HCT116 (cell line): Measurements from ENCODE around the gene ELOA. TPM values are rescaled to one million over a fixed set of nuclear protein-coding genes. Genes with fewer than 3 reads are reported as not detected.

Source experiments
- ATAC-seq: fragments of 200-7000 bp; cut with Tn5 transposase; 2 replicates; pipeline ENCODE4 v1.9.1; 2020; ENCODE audit warnings: mild to moderate bottlenecking, moderate library complexity
- BruUV-seq: library from RNA; stranded (reverse); fragments of 400-500 nt; replicated peaks from 2 replicates; lab custom pipeline; 2021; lab: Mats Ljungman, UMichigan
- CTCF ChIA-PET: fragments of 300-600 bp; sonication (Branson Sonifier 250); formaldehyde crosslinking; loops from one replicate; lab custom pipeline; 2021; ENCODE audit warnings: antibody characterized with exemption; lab: Charles Lee
- POLR2A ChIA-PET: fragments of 300-600, 350-600 bp; sonication (Branson Sonifier 250); formaldehyde crosslinking; loops from one replicate; lab custom pipeline; 2021; ENCODE audit warnings: antibody characterized with exemption; lab: Charles Lee
- RAD21 ChIA-PET, 2 experiments: fragments of 300-600 bp; sonication (Branson Sonifier 250); formaldehyde crosslinking; loops; one replicate each; lab custom pipeline; 2023; ENCODE audit warnings: low total read pairs in 2 of 2; ENCODE audit not compliant: uncharacterized antibody in 2 of 2, unreplicated experiment in 2 of 2, low non-redundant PET in 1 of 2; lab: Charles Lee
- DNase-seq: peaks from one replicate; pipeline ENCODE4 v3.0.0-alpha.2; 2010; ENCODE audit warnings: low read depth, low spot score
- H2AFZ ChIP-seq: fragments of 200-600 bp; shearing (Covaris generic), sonication (generic); 2 replicates; pipeline ENCODE4 v1.6.1; 2017; ENCODE audit warnings: low read depth, mixed run types, mixed read lengths, antibody characterized with exemption, low read length; ENCODE audit not compliant: poor library complexity, severe bottlenecking
- H3K27ac ChIP-seq: 2 replicates; pipeline ENCODE4 v1.5.1; 2012; ENCODE audit warnings: low read depth, low read length
- H3K27me3 ChIP-seq: fragments of 200-600 bp; sonication (generic); 2 replicates; pipeline ENCODE4 v1.6.1; 2016; ENCODE audit warnings: mixed run types, low read length, mixed read lengths; ENCODE audit not compliant: insufficient read depth
- H3K36me3 ChIP-seq, 2 experiments: fragments of 200-500 bp in 1 of 2; fragments of 200-600 bp in 1 of 2; sonication (Bioruptor generic) in 1 of 2; sonication (generic) in 1 of 2; 2 replicates each; pipeline versions ENCODE4 v1.5.1 to v1.6.1; 2014 to 2016; ENCODE audit warnings: low read length in 2 of 2, inconsistent platforms in 1 of 2, mixed read lengths in 1 of 2, mixed run types in 1 of 2; ENCODE audit not compliant: insufficient read depth in 2 of 2, control insufficient read depth in 1 of 2
- H3K4me1 ChIP-seq, 2 experiments: fragments of 200-600 bp in 1 of 2; sonication (generic) in 1 of 2; 2 replicates each; pipeline versions ENCODE4 v1.5.1 to v1.6.1; 2012 to 2017; ENCODE audit warnings: low read length in 2 of 2, inconsistent platforms in 1 of 2, mild to moderate bottlenecking in 1 of 2, mixed read lengths in 1 of 2, mixed run types in 1 of 2, moderate library complexity in 1 of 2; ENCODE audit not compliant: insufficient read depth in 2 of 2, control insufficient read depth in 1 of 2
- H3K4me2 ChIP-seq: fragments of 200-600 bp; sonication (generic); 2 replicates; pipeline ENCODE4 v1.6.1; 2017; ENCODE audit warnings: mixed run types, low read length, mixed read lengths
- H3K4me3 ChIP-seq, 2 experiments: fragments of 200-600 bp in 1 of 2; sonication (generic) in 1 of 2; replicated peaks in 1 of 2; 2 replicates each; pipeline ENCODE4 v1.5.1; 2011 to 2016; ENCODE audit warnings: low read length in 2 of 2, control low read depth in 1 of 2, low read depth in 1 of 2, mild to moderate bottlenecking in 1 of 2, mixed read lengths in 1 of 2, mixed run types in 1 of 2
- H3K79me2 ChIP-seq: fragments of 200-600 bp; sonication (generic); 2 replicates; pipeline ENCODE4 v1.6.1; 2017; ENCODE audit warnings: mild to moderate bottlenecking, mixed run types, low read length, moderate library complexity, mixed read lengths; ENCODE audit not compliant: insufficient read depth
- H3K9ac ChIP-seq: fragments of 200-600 bp; sonication (generic); 2 replicates; pipeline ENCODE4 v1.6.1; 2016; ENCODE audit warnings: low read length, mixed read lengths
- H3K9me2 ChIP-seq: fragments of 200-600 bp; sonication (generic), shearing (Covaris generic); 2 replicates; pipeline ENCODE4 v1.6.1; 2017; ENCODE audit warnings: mixed run types, mild to moderate bottlenecking, moderate library complexity; ENCODE audit not compliant: insufficient read depth
- H3K9me3 ChIP-seq, 2 experiments: fragments of 200-500 bp in 1 of 2; fragments of 200-600 bp in 1 of 2; sonication (Bioruptor generic) in 1 of 2; sonication (generic) in 1 of 2; 2 replicates each; pipeline ENCODE4 v1.6.1; 2014 to 2017; ENCODE audit warnings: low read length in 2 of 2, mixed read lengths in 2 of 2, inconsistent platforms in 1 of 2, low read depth in 1 of 2, mild to moderate bottlenecking in 1 of 2, mixed run types in 1 of 2, moderate library complexity in 1 of 2; ENCODE audit not compliant: control insufficient read depth in 1 of 2, insufficient read depth in 1 of 2
- H4K20me1 ChIP-seq: fragments of 200-600 bp; sonication (generic), shearing (Covaris generic); 2 replicates; pipeline ENCODE4 v1.6.1; 2017; ENCODE audit warnings: mixed run types, mild to moderate bottlenecking, moderate library complexity; ENCODE audit not compliant: insufficient read depth
- ELF1 ChIP-seq: IDR thresholded peaks from 2 replicates; pipeline ENCODE4 v1.6.1; 2012; ENCODE audit warnings: low read depth, borderline replicate concordance
- EZH2 ChIP-seq: fragments of 200-600 bp; sonication (generic); IDR thresholded peaks from 2 replicates; pipeline ENCODE4 v1.6.1; 2017; ENCODE audit warnings: antibody characterized with exemption, mixed run types
- JUND ChIP-seq: IDR thresholded peaks from 2 replicates; pipeline ENCODE4 v1.6.1; 2012
- POLR2A ChIP-seq: IDR thresholded peaks from 2 replicates; pipeline ENCODE4 v1.7.0; 2011; ENCODE audit warnings: borderline replicate concordance; ENCODE audit not compliant: insufficient read depth, insufficient read length; ENCODE audit errors: extremely low read depth
- POLR2AphosphoS5 ChIP-seq: IDR thresholded peaks from 2 replicates; pipeline ENCODE4 v1.6.1; 2011; ENCODE audit warnings: mild to moderate bottlenecking, low read depth, low read length, moderate library complexity
- RAD21 ChIP-seq: IDR thresholded peaks from 2 replicates; pipeline ENCODE4 v1.6.1; 2012; ENCODE audit warnings: low read depth, mild to moderate bottlenecking
- SP1 ChIP-seq: IDR thresholded peaks from 2 replicates; pipeline ENCODE4 v1.6.1; 2012; ENCODE audit warnings: low read depth
- YY1 ChIP-seq: IDR thresholded peaks from 2 replicates; pipeline ENCODE4 v1.6.1; 2011; ENCODE audit warnings: low read length, low read depth, moderate library complexity, mild to moderate bottlenecking; ENCODE audit not compliant: insufficient replicate concordance; ENCODE audit errors: extremely low read depth
- ZBTB33 ChIP-seq: IDR thresholded peaks from 2 replicates; pipeline ENCODE4 v1.6.1; 2011; ENCODE audit warnings: mild to moderate bottlenecking, low read length, moderate library complexity; ENCODE audit not compliant: insufficient replicate concordance; ENCODE audit errors: extremely low read depth
- intact Hi-C: fragments of 100-400 bp; cut with micrococcal nuclease; formaldehyde crosslinking; loops from 2 replicates; pipeline ENCODE4 v1.10.0; 2022
- total RNA-seq: library from RNA; stranded (reverse); gene quantifications from one replicate; pipeline ENCODE4 v1.2.1, GENCODE V29; 2021; ENCODE audit not compliant: unreplicated experiment
- TF ChIP-seq, protein P1 (sequence below): IDR thresholded peaks from 2 replicates; pipeline ENCODE4 v1.6.1; 2012

ELOA gene
- total RNA-seq, 1 experiment from 2014 or later = 39.3 TPM

GRCh38 chr1:23793861-23794731 is 50.8 kb downstream of the ELOA start:
- peaks cover 15 to 33% of the 10 kb centered on the region in 2 experiments; a peak in 3 of 4 replicates for H3K36me3 ChIP-seq
- BruUV-seq = no TSS peak
- peaks cover 31 to 59% of the 10 kb centered on the region in 2 experiments for H3K4me1 ChIP-seq
- H3K27me3 ChIP-seq = no peaks in the 10 kb centered on the region
- RAD21 ChIA-PET = no interaction called here
- H3K4me3 ChIP-seq = no peak overlapping the region
- no peak overlapping the region for H2AFZ ChIP-seq
- TF ChIP-seq ZBTB33 = no peak
- TF ChIP-seq POLR2AphosphoS5 = no peak
- TF ChIP-seq POLR2A = no peak
- TF ChIP-seq SP1 = no peak
- TF ChIP-seq RAD21 = no peak
- no peak for TF ChIP-seq JUND
- TF ChIP-seq ELF1 = no peak
- TF ChIP-seq YY1 = no peak
- TF ChIP-seq, protein P1, sequence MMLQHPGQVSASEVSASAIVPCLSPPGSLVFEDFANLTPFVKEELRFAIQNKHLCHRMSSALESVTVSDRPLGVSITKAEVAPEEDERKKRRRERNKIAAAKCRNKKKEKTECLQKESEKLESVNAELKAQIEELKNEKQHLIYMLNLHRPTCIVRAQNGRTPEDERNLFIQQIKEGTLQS = no peak
- TF ChIP-seq EZH2 = no peak
- TF ChIP-seq, all 23 proteins: peak for 0
- H4K20me1 ChIP-seq = no peaks in the 10 kb centered on the region
- no peaks in the 10 kb centered on the region for H3K9me3 ChIP-seq
- peak overlapping the region; percentile 79; the same call in 1 of the 2 replicates for H3K27ac ChIP-seq
- CTCF ChIA-PET = interaction anchor here (1.0 kb wide), 1 partner anchor 123 kb away, joined by 4 read pairs; no protein-coding TSS in a partner anchor
- H3K4me2 ChIP-seq = peak overlapping the region; percentile 49
- ATAC-seq = no peak
- H3K9ac ChIP-seq = peak overlapping the region; percentile 40; the same call in 1 of the 2 replicates
- peaks cover 45% of the 10 kb centered on the region for H3K79me2 ChIP-seq
- DNase-seq = no peak
- no peaks in the 10 kb centered on the region for H3K9me2 ChIP-seq
- intact Hi-C loops = no loop called here
- POLR2A ChIA-PET = interaction anchor here (0.7 kb wide), 1 partner anchor 12 kb away, joined by 4 read pairs; no protein-coding TSS in a partner anchor
